ENCODE results near the gene LYL1. TPM values are rescaled to one million over a fixed set of nuclear protein-coding genes. Genes with fewer than 3 reads are reported as not detected.

Gene LYL1
- total RNA-seq, 4 donors from 2014 or later: 4.2 to 10.9 (median 7.7) TPM

DNA sequence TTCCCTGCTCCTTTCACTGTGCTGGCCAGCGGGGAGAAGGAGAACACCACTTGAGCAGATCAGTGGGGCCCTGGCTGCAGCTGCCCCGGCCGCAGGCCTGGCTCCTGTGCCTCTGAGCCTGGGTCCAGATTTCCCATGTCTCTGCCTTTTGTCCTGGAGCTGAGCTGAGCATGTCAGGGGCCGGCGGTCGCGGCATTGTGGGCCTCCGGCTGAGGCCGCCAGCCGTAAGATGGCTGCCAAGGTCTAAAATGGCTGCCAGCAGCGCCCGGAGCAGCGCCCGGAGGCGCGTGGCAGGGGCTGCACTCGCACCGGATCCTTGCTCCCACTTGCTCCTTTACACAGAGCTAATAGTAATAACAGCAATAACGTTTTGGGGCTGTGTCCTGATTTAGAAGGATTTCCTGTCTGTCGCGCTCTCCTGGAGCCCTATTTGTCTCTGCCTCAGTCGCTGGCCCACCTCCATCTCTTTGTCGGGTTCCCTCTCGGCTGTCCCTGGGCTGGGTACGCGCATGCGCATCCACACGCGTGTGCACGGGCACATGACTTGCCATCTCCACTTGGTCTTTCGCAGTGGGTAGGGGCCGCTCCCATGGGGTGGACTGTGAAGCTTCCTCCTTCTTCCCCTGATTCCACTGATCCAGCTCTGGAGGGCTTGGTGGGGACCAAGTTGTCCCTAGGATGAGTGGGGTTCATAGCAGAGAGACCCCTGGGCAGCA is 32.1 kb downstream of the LYL1 start:
- 86 to 92% methylated on average over 23 to 25 of the region's 32 CpGs for WGBS, 2 donors
- intact Hi-C loops (cut with DNase I): no loop called here
- Histone ChIP-seq H3K4me3 (replicated peaks in 1 of 3) (no peak overlapping the region), H3K27me3 (no peaks in the 10 kb centered on the region), H3K27ac (peak overlapping the region in 2 of 3 donors; percentile 44 to 48), H3K9me3 (no peaks in the 10 kb centered on the region), H3K4me1 (peaks cover 6 to 16% of the 10 kb centered on the region in 2 donors), H3K36me3 (peaks cover 0 to 6% of the 10 kb centered on the region in 2 donors)
- TF ChIP-seq POLR2A (IDR thresholded peaks at IDR 0.05): no peak
- TF ChIP-seq, protein P1, sequence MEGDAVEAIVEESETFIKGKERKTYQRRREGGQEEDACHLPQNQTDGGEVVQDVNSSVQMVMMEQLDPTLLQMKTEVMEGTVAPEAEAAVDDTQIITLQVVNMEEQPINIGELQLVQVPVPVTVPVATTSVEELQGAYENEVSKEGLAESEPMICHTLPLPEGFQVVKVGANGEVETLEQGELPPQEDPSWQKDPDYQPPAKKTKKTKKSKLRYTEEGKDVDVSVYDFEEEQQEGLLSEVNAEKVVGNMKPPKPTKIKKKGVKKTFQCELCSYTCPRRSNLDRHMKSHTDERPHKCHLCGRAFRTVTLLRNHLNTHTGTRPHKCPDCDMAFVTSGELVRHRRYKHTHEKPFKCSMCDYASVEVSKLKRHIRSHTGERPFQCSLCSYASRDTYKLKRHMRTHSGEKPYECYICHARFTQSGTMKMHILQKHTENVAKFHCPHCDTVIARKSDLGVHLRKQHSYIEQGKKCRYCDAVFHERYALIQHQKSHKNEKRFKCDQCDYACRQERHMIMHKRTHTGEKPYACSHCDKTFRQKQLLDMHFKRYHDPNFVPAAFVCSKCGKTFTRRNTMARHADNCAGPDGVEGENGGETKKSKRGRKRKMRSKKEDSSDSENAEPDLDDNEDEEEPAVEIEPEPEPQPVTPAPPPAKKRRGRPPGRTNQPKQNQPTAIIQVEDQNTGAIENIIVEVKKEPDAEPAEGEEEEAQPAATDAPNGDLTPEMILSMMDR (IDR thresholded peaks at IDR 0.05): no peak
- DNase-seq: no peak

DNA sequence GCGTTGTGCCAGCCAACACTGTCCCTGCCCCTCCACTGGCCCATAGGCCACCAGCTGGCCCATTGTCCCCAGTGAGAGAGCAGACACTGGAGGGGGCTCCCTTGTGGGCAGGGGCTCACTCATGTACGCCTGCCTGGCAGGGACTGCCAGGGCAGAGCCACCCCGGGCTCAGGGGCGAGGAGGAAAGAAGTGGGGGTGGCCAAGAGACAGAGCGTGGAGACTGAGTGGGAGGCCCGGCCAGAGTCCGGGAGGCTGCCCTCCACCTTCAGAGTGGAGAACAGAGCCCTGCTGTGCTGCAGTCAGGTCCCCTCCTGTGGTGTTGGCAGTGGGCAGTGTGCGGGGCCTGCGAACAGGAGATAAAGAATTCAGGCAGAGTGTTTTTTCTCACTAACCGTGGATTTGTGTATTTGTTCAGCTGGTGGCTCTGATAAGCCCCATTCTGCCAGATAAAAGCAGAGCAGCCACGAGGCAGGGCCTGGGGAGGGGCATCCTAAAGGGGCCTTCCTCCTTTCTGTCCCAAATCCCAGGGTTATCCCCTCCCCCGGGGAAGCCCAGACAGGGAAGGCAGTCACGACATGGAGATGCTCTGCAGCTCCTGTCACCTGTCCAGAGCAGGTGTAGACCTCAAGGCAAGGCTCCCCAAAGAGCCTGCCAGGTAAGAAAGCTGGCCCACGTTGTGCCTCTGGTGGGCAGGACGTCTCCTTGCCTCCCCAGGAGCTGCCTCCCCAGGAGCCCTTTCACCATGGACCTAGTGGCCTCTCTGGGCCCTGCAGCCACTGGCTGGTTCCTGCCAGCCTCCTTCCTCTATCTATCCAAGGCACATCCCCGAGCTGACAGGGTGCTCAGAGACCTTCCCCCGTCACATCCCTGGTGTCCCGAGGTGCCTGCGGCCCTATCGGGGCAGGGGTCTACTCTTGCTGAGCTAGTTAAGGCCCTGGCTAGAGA is 33.0 kb downstream of the LYL1 start:
- intact Hi-C loops (cut with DNase I): no loop called here
- Histone ChIP-seq H3K4me1 (peaks cover 6 to 16% of the 10 kb centered on the region in 2 donors), H3K27me3 (no peaks in the 10 kb centered on the region), H3K9me3 (no peaks in the 10 kb centered on the region), H3K27ac (peak overlapping the region in 2 of 3 donors; percentile 44 to 48), H3K36me3 (peaks cover 0 to 6% of the 10 kb centered on the region in 2 donors), H3K4me3 (replicated peaks in 1 of 3) (no peak overlapping the region)
- TF ChIP-seq, protein P1 (IDR thresholded peaks at IDR 0.05): no peak
- no peak for TF ChIP-seq POLR2A (IDR thresholded peaks at IDR 0.05)
- DNase-seq: no peak
- WGBS, 2 donors: 68 to 78% methylated on average over 14 to 15 of the region's 20 CpGs

DNA sequence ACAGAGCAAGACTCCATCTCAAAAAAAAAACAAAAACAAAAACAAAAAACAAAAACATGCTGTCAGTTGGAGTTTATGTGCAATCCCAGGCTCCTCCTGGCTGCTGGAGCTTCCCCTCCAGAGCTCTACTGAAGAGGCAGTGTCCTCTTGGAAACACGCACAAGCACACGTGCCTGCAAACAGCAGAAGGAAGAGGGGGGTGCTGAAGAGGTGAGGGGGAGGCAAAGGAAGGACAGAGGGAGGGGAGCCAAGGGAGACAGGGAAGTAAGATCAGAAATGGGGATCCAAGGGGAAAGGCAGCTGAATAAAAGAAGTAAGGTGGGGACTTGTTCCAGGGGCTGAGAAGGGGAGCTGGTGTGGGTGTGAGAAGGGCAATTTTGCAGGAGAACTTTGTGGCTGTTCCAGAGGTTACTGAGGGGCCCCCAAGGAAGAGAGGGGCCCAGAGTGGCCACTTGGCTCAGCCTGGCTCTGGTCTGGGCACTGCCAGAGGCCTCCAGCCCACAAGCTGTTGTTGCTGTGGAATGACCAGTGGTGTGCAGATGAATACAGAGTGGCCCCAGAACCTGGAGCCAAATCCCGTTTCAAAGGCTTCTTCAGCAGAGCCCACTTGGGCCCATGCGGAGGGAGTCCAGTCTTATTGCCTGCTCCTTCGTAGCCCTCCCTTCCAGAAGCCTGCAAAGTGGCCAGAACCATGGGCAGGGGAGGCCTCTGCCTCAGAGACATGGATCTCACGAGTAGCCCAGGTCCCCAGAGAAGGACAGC is 34.4 kb downstream of the LYL1 start:
- H3K9me3 ChIP-seq: no peaks in the 10 kb centered on the region
- peaks cover 6 to 26% of the 10 kb centered on the region in 2 donors for H3K4me1 ChIP-seq
- peak; percentile 37 to 47 for DNase-seq
- TF ChIP-seq, protein P1 (IDR thresholded peaks at IDR 0.05): no peak
- no peak for TF ChIP-seq POLR2A (IDR thresholded peaks at IDR 0.05)
- H3K36me3 ChIP-seq: no peaks in the 10 kb centered on the region
- no peak overlapping the region for H3K4me3 ChIP-seq (replicated peaks in 1 of 3)
- H3K27ac ChIP-seq: peak overlapping the region in 1 of 3 donors; percentile 3
- H3K27me3 ChIP-seq: no peaks in the 10 kb centered on the region
- 44 to 58% methylated on average over 4 to 5 of the region's 6 CpGs for WGBS, 2 donors
- intact Hi-C loops (cut with DNase I): no loop called here

DNA sequence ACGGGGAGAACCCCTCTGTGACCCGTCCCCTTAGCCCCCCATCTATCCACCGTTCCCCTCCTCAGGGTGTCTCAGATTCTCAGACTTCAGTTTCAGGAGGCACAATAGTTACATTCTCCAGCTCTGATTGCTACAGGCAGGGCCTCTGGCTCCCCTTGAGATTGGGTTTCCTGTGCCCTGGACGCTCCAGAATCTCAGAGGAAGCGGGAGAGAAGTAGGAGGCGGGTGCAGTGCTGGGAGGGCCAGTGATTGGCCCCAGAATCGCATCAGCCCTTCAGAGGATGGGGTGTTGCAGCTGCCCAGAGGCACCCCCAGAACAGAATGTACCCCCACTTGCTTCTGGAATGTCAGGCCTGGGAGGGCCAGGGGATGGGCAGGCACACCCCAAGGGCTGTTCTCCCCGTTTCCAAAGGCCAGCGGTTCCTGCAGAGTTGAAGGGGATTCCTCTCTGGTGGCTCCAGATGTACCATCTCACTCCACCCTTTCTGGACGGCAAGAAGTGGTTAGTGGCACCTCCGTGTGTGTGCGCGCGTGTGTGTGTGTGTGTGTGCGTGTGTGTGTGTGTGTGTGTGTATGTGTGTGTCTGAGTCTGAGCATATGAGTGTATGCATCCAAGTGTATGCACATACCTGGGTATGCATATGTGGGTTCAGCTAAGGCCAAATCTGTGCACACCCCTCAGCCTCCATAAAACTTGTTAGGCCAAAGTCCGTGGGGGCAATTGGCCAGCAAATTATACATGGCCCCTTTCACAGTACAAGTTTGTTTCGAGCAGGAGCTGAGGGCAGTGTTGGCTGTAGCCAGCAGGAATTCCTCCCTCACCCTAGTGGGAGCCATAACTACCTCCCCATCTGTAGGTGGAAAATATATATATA is 35.5 kb downstream of the LYL1 start:
- Histone ChIP-seq H3K4me1 (peaks cover 6 to 32% of the 10 kb centered on the region in 2 donors), H3K27ac (no peak overlapping the region), H3K36me3 (no peaks in the 10 kb centered on the region), H3K9me3 (no peaks in the 10 kb centered on the region), H3K4me3 (replicated peaks in 1 of 3) (no peak overlapping the region), H3K27me3 (no peaks in the 10 kb centered on the region)
- DNase-seq: no peak
- no peak for TF ChIP-seq POLR2A (IDR thresholded peaks at IDR 0.05)
- TF ChIP-seq, protein P1 (IDR thresholded peaks at IDR 0.05): no peak
- 76 to 89% methylated on average over 16 to 17 of the region's 17 CpGs for WGBS, 2 donors
- intact Hi-C loops (cut with DNase I): no loop called here

Data from thyroid gland (tissue), 4 donors.